PC-9 (cell line): ENCODE data around the gene LRRFIP1.

Source experiments
- EZH2 ChIP-seq: fragments of 200-600 bp; sonication (generic); IDR thresholded peaks from 2 replicates; pipeline ENCODE4 v1.8.0; 2017; ENCODE audit warnings: antibody characterized with exemption, low read depth
- TF ChIP-seq, protein P1 (sequence below): fragments of 200-600 bp; sonication (generic); conservative IDR thresholded peaks from 2 replicates; pipeline ENCODE4 v1.6.1; 2017; ENCODE audit warnings: mixed run types, antibody characterized with exemption, mild to moderate bottlenecking, moderate library complexity

DNA sequence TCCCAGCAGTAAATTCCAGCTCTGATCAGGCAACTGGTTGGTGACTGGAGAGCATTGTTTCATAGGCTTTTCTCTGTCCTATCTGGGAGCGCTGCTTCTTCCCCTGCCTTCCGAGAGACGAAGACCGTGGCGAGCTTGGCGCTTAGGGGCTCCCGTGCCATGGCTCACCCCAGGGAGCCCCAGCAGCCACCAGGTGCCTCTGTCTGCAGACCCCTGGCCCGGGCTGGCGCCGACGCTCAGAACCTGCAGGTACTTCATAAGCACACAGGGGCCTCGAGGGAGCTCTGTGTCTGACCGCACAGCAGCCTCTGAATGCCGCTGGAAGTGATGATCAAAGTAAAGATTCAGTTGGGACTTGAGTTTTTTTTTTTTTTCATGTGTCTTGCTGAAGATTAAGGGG, 152.1 kb downstream of the LRRFIP1 start:
- TF ChIP-seq EZH2 = no peak
- TF ChIP-seq, protein P1, sequence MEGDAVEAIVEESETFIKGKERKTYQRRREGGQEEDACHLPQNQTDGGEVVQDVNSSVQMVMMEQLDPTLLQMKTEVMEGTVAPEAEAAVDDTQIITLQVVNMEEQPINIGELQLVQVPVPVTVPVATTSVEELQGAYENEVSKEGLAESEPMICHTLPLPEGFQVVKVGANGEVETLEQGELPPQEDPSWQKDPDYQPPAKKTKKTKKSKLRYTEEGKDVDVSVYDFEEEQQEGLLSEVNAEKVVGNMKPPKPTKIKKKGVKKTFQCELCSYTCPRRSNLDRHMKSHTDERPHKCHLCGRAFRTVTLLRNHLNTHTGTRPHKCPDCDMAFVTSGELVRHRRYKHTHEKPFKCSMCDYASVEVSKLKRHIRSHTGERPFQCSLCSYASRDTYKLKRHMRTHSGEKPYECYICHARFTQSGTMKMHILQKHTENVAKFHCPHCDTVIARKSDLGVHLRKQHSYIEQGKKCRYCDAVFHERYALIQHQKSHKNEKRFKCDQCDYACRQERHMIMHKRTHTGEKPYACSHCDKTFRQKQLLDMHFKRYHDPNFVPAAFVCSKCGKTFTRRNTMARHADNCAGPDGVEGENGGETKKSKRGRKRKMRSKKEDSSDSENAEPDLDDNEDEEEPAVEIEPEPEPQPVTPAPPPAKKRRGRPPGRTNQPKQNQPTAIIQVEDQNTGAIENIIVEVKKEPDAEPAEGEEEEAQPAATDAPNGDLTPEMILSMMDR = no peak
